NT2/D1 (cell line): ENCODE data around the gene CFAP20DC.

ENCODE experiments used
- YY1 ChIP-seq: IDR thresholded peaks from 2 replicates; pipeline ENCODE4 v1.6.1; 2011; ENCODE audit not compliant: insufficient read length, insufficient read depth
- ZNF274 ChIP-seq: IDR thresholded peaks from 2 replicates; pipeline ENCODE4 v1.6.1; 2011; ENCODE audit warnings: mild to moderate bottlenecking, low read depth, low read length

DNA sequence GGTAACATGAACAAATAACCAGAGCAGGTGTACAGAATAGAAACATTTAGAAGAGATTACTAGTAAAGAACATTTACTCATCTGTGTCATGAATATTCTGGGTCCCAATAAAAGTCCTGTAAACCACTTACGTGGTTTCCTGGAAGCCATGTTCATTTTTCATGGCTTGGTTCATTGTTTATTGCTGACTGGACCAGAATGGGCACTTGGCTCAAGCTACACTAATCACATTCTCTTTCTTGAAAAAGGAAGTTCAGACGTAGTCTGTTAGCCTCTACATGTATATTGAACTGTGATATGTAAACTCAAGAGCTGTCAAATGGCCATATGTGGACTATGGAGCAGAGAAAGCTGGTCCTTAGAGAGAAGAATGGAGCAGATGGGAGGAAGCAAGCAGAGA is 244.9 kb downstream of the CFAP20DC start:
- TF ChIP-seq YY1 (no peak), ZNF274 (no peak)
